CD14-positive monocyte (primary cell): Measurements from ENCODE around the gene RPGRIP1L. TPM values are rescaled to one million over a fixed set of nuclear protein-coding genes. Genes with fewer than 3 reads are reported as not detected.

Experiments used
- DNase-seq, 3 donors: peaks; one replicate each; pipeline ENCODE4 v3.0.0-alpha.2; 2011 to 2022
- H2AFZ ChIP-seq: 2 replicates; pipeline ENCODE4 v1.6.0; 2012; ENCODE audit warnings: mild to moderate bottlenecking, low read depth, low read length, inconsistent platforms; ENCODE audit not compliant: insufficient read depth, poor library complexity, severe bottlenecking
- H3K27ac ChIP-seq, 2 donors: 1 replicate in 1 of 2; 2 replicates in 1 of 2; pipeline ENCODE4 v1.5.1; 2012 to 2013; ENCODE audit warnings: low read length in 2 of 2, control low read depth in 1 of 2, inconsistent platforms in 1 of 2, low read depth in 1 of 2, mild to moderate bottlenecking in 1 of 2
- H3K27me3 ChIP-seq, 2 donors: one replicate each; pipeline versions ENCODE4 v1.6.0 to v1.6.1; 2011 to 2013; ENCODE audit warnings: low read length in 2 of 2; ENCODE audit not compliant: control insufficient read depth in 2 of 2, insufficient read depth in 2 of 2
- H3K36me3 ChIP-seq, 2 donors: replicated peaks in 1 of 2; 1 replicate in 1 of 2; 2 replicates in 1 of 2; pipeline versions ENCODE4 v1.5.1 to v1.6.1; 2012 to 2013; ENCODE audit warnings: low read length in 2 of 2, control low read depth in 1 of 2, inconsistent platforms in 1 of 2, mild to moderate bottlenecking in 1 of 2; ENCODE audit not compliant: insufficient read depth in 2 of 2, control insufficient read depth in 1 of 2
- H3K4me1 ChIP-seq, 2 donors: 1 replicate in 1 of 2; 2 replicates in 1 of 2; pipeline versions ENCODE4 v1.5.1 to v1.6.1; 2012 to 2013; ENCODE audit warnings: low read length in 2 of 2, control low read depth in 1 of 2, inconsistent platforms in 1 of 2, mild to moderate bottlenecking in 1 of 2, moderate library complexity in 1 of 2; ENCODE audit not compliant: insufficient read depth in 2 of 2, control insufficient read depth in 1 of 2
- H3K4me2 ChIP-seq: replicated peaks from 2 replicates; pipeline ENCODE3; 2012; ENCODE audit warnings: low read length, moderate library complexity, mild to moderate bottlenecking; ENCODE audit not compliant: poor library complexity, severe bottlenecking; ENCODE audit errors: extremely low read depth
- H3K4me3 ChIP-seq, 3 experiments: fragments of 200-600 bp in 1 of 3; sonication (generic) in 1 of 3; replicated peaks in 1 of 3; 1 replicate in 2 of 3; 2 replicates in 1 of 3; pipeline ENCODE4 v1.5.1; 2011 to 2013; ENCODE audit warnings: low read length in 3 of 3, mild to moderate bottlenecking in 3 of 3, control low read depth in 2 of 3, low read depth in 2 of 3, inconsistent platforms in 1 of 3, moderate library complexity in 1 of 3
- H3K79me2 ChIP-seq: 2 replicates; pipeline ENCODE4 v1.6.0; 2012; ENCODE audit warnings: mild to moderate bottlenecking, control low read depth, inconsistent platforms, low read length, moderate library complexity; ENCODE audit not compliant: insufficient read depth
- H3K9ac ChIP-seq: 2 replicates; pipeline ENCODE4 v1.6.0; 2017; ENCODE audit warnings: low read length, mild to moderate bottlenecking; ENCODE audit not compliant: insufficient read depth, poor library complexity, severe bottlenecking
- H3K9me3 ChIP-seq, 2 donors: replicated peaks in 1 of 2; 1 replicate in 1 of 2; 2 replicates in 1 of 2; pipeline versions ENCODE4 v1.5.1 to v1.6.1; 2012 to 2013; ENCODE audit warnings: low read length in 2 of 2, control low read depth in 1 of 2; ENCODE audit not compliant: control insufficient read depth in 1 of 2, insufficient read depth in 1 of 2
- H4K20me1 ChIP-seq: 2 replicates; pipeline ENCODE4 v1.6.0; 2012; ENCODE audit warnings: mild to moderate bottlenecking, low read length, control low read depth, moderate library complexity; ENCODE audit not compliant: insufficient read depth
- H3K27ac Mint-ChIP-seq, 7 donors: one replicate each; pipeline ENCODE4 v1.8.0; 2020; ENCODE audit warnings: mild to moderate bottlenecking in 7 of 7, mixed read lengths in 7 of 7, moderate library complexity in 6 of 7, inconsistent platforms in 2 of 7
- H3K27me3 Mint-ChIP-seq, 3 donors: one replicate each; pipeline ENCODE4 v1.8.0; 2021 to 2022; ENCODE audit warnings: low read depth in 3 of 3, mild to moderate bottlenecking in 3 of 3, mixed read lengths in 3 of 3, moderate library complexity in 3 of 3, inconsistent platforms in 1 of 3
- H3K36me3 Mint-ChIP-seq, 2 donors: one replicate each; pipeline ENCODE4 v1.8.0; 2020; ENCODE audit warnings: mixed read lengths in 2 of 2, inconsistent platforms in 1 of 2, mild to moderate bottlenecking in 1 of 2
- H3K4me1 Mint-ChIP-seq: one replicate; pipeline ENCODE4 v1.8.0; 2020; ENCODE audit warnings: mild to moderate bottlenecking, mixed read lengths
- H3K4me3 Mint-ChIP-seq, 2 donors: one replicate each; pipeline ENCODE4 v1.8.0; 2020; ENCODE audit warnings: mild to moderate bottlenecking in 2 of 2, mixed read lengths in 2 of 2, moderate library complexity in 1 of 2
- H3K9me3 Mint-ChIP-seq, 7 donors: one replicate each; pipeline ENCODE4 v1.8.0; 2020 to 2022; ENCODE audit warnings: mixed read lengths in 7 of 7, mild to moderate bottlenecking in 6 of 7, moderate library complexity in 6 of 7, inconsistent platforms in 2 of 7
- WGBS: methylation state at CpG from one replicate; pipeline ENCODE4 v1.1.5; 2013; ENCODE audit warnings: missing lambda C conversion rate; ENCODE audit not compliant: insufficient coverage; 5-methylcytosine and 5-hydroxymethylcytosine counted together
- intact Hi-C, 2 donors: fragments of 100-400 bp; cut with micrococcal nuclease; formaldehyde crosslinking; loops; one replicate each; pipeline versions ENCODE4 v1.15.0 to v1.15.1; 2023
- polyA plus RNA-seq, 3 donors: library from polyadenylated mRNA; depleted of rRNA in 1 of 3; unstranded in 2 of 3; stranded (reverse) in 1 of 3; fragments of 300-500 nt in 2 of 3; fragments of >200 nt in 1 of 3; fragmentation: Illumina TruSeq in 2 of 3; gene quantifications; 1 replicate in 2 of 3; 2 replicates in 1 of 3; pipeline ENCODE4 v1.2.3, GENCODE V29; 2012 to 2021
- TF ChIP-seq, protein P1 (sequence below): fragments of 200-600 bp; IDR thresholded peaks from one replicate; pipeline ENCODE4 v1.8.0; 2022; ENCODE audit warnings: antibody characterized with exemption, mild to moderate bottlenecking

Gene RPGRIP1L
- polyA plus RNA-seq, 3 donors = 0.11 to 0.18 TPM; not detected in 1

DNA sequence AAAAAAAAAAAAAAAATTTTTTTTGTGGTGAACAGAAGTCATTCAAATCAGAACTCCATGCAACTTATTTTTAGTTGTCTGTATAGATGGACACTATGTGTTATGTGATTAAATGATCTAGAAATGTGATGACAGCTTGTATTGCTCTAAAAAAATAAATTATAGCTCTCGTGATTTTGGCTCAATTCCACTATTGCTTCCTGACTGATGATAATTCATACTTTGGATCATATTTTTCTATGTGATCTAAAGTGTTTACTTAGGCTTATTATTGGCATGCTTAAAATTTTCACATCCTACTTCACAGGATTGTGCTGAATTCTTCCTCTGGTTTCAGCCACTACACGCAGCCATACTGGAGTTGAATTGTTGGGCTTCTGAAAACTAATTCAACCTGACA, 76.8 kb downstream of the RPGRIP1L start:
- no peak for DNase-seq
- Histone ChIP-seq H3K9ac (no peak overlapping the region), H3K79me2 (no peaks in the 10 kb centered on the region), H3K4me1 (no peaks in the 10 kb centered on the region), H3K27ac (no peak overlapping the region), H3K4me2 (no peak overlapping the region), H3K4me3 (no peak overlapping the region), H3K27me3 (no peaks in the 10 kb centered on the region), H3K36me3 (no peaks in the 10 kb centered on the region), H4K20me1 (no peaks in the 10 kb centered on the region), H3K9me3 (no peaks in the 10 kb centered on the region), H2AFZ (no peak overlapping the region)
- Mint-ChIP-seq H3K9me3 (peaks cover 0 to 10% (median 3%) of the 10 kb centered on the region in 7 donors), H3K4me3 (no peak overlapping the region), H3K4me1 (no peaks in the 10 kb centered on the region), H3K27ac (no peak overlapping the region), H3K36me3 (no peaks in the 10 kb centered on the region), H3K27me3 (peaks cover 0 to 2% (median 0%) of the 10 kb centered on the region in 3 donors)
- no CpG with 5 or more reads among the region's 2 CpGs for WGBS
- intact Hi-C loops = no loop called here
- TF ChIP-seq, protein P1, sequence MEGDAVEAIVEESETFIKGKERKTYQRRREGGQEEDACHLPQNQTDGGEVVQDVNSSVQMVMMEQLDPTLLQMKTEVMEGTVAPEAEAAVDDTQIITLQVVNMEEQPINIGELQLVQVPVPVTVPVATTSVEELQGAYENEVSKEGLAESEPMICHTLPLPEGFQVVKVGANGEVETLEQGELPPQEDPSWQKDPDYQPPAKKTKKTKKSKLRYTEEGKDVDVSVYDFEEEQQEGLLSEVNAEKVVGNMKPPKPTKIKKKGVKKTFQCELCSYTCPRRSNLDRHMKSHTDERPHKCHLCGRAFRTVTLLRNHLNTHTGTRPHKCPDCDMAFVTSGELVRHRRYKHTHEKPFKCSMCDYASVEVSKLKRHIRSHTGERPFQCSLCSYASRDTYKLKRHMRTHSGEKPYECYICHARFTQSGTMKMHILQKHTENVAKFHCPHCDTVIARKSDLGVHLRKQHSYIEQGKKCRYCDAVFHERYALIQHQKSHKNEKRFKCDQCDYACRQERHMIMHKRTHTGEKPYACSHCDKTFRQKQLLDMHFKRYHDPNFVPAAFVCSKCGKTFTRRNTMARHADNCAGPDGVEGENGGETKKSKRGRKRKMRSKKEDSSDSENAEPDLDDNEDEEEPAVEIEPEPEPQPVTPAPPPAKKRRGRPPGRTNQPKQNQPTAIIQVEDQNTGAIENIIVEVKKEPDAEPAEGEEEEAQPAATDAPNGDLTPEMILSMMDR = no peak

DNA sequence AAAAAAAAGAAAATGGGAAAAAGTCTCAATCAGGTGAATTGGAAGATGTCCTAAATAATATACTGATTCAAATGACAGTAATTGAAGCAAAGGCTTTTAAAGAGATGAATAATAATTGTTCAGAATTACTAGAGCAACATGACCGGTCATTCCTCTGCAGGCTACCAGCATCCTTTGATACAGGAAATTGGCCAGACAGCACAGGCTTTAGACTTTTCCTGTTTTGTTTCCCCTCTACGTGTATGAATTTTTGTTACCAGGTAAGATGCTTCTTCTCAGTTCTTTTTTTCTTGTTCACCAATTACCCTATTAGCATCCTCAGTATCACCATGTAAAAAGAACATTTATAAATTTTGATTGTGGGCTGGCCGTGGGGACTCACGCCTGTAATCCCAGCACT, 77.5 kb downstream of the RPGRIP1L start:
- Histone ChIP-seq H3K9ac (no peak overlapping the region), H4K20me1 (no peaks in the 10 kb centered on the region), H3K4me2 (no peak overlapping the region), H2AFZ (no peak overlapping the region), H3K4me3 (no peak overlapping the region), H3K79me2 (no peaks in the 10 kb centered on the region), H3K4me1 (no peaks in the 10 kb centered on the region), H3K36me3 (no peaks in the 10 kb centered on the region), H3K27ac (no peak overlapping the region), H3K9me3 (no peaks in the 10 kb centered on the region), H3K27me3 (no peaks in the 10 kb centered on the region)
- intact Hi-C loops = no loop called here
- no peak overlapping the region for H3K4me3 Mint-ChIP-seq
- DNase-seq = no peak
- H3K27ac Mint-ChIP-seq = no peak overlapping the region
- WGBS = 100% methylated on average over 1 of the region's 4 CpGs
- H3K4me1 Mint-ChIP-seq = no peaks in the 10 kb centered on the region
- no peaks in the 10 kb centered on the region for H3K36me3 Mint-ChIP-seq
- peaks cover 0 to 2% (median 0%) of the 10 kb centered on the region in 3 donors for H3K27me3 Mint-ChIP-seq
- H3K9me3 Mint-ChIP-seq = peaks cover 0 to 10% (median 3%) of the 10 kb centered on the region in 7 donors
- TF ChIP-seq, protein P1 = no peak
